ENCODE measurements around the gene PLAU.

Gene PLAU

DNA sequence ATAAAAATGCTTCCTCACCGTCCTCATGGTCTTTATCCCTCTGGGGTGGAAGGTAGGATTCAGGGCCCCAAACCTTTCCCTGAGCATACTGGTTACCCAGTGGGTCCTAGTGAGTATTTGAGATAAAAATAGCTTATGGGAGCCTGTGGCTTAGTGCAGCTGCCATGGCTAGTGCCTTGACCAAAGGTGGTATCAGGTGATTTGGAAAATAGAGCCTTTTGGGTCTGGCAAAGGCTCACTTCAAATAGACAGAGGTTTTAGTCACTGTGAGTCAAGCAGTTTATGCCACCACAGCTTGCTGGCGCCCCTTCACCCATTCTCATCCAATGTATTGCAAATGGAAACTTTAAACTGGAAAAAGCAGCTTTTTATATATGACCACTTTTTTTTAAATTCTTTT lies 30.4 kb downstream of the PLAU start:
- Histone ChIP-seq H3K4me1 (ENCODE audit: control insufficient read depth, insufficient read depth, low read length) (peaks cover 13% of the 10 kb centered on the region), H3K27me3 (ENCODE audit: control insufficient read depth in 1 of 2, insufficient read depth in 2 of 2, low read length in 2 of 2) (no peaks in the 10 kb centered on the region), H3K9ac (ENCODE audit: low read length in 2 of 2) (peak overlapping the region; percentile 41 to 71), H3K9me3 (ENCODE audit: control insufficient read depth in 2 of 2, low read length in 2 of 2) (no peaks in the 10 kb centered on the region), H3K36me3 (ENCODE audit: control insufficient read depth in 2 of 2, insufficient read depth in 2 of 2, low read length in 2 of 2) (no peaks in the 10 kb centered on the region), H3K27ac (ENCODE audit: low read length) (no peak overlapping the region), H3K4me3 (ENCODE audit: low read length in 2 of 2) (no peak overlapping the region)

DNA sequence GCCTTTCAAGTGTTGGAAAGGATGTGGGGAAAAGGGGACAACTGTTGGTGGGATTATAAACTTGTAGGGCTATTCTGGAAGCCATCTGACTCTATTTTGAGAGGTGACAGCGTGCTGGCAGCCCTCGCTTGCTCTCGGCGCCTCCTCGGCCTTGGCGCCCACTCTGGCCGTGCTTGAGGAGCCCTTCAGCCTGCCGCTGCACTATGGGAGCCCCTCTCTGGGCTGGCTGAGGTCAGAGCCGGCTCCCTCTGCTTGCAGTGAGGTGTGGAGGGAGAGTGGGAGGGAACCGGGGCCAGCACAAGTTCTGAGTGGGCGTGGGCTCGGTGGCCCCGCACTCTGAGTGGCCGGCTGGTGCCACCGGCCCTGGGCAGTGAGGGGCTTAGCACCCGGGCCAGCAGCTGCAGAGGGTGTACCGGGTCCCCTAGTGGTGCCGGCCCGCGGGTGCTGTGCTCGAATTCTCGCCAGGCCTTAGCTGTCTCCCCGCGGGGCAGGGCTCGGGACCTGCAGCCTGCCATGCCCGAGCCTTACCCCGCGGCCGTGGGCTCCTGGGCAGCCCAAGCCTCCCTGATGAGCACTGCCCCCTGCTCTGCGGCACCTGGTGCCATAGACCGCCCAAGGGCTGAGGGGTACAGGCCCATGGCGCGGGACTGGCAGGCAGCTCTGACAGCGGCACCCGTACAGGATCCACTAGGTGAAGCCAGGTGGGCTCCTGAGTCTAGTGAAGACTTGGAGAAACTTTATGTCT lies 33.6 kb downstream of the PLAU start:
- Histone ChIP-seq H3K27me3 (ENCODE audit: control insufficient read depth in 1 of 2, insufficient read depth in 2 of 2, low read length in 2 of 2) (no peaks in the 10 kb centered on the region), H3K9me3 (ENCODE audit: control insufficient read depth in 2 of 2, low read length in 2 of 2) (no peaks in the 10 kb centered on the region), H3K4me3 (ENCODE audit: low read length in 2 of 2) (no peak overlapping the region), H3K4me1 (ENCODE audit: control insufficient read depth, insufficient read depth, low read length) (peaks cover 11% of the 10 kb centered on the region), H3K9ac (ENCODE audit: low read length in 2 of 2) (no peak overlapping the region), H3K27ac (ENCODE audit: low read length) (no peak overlapping the region), H3K36me3 (ENCODE audit: control insufficient read depth in 2 of 2, insufficient read depth in 2 of 2, low read length in 2 of 2) (no peaks in the 10 kb centered on the region)

- Histone ChIP-seq H3K9ac (ENCODE audit: low read length in 2 of 2) (no peak overlapping the region), H3K4me3 (ENCODE audit: low read length in 2 of 2) (no peak overlapping the region), H3K4me1 (ENCODE audit: control insufficient read depth, insufficient read depth, low read length) (no peaks in the 10 kb centered on the region), H3K27me3 (ENCODE audit: control insufficient read depth in 1 of 2, insufficient read depth in 2 of 2, low read length in 2 of 2) (no peaks in the 10 kb centered on the region), H3K36me3 (ENCODE audit: control insufficient read depth in 2 of 2, insufficient read depth in 2 of 2, low read length in 2 of 2) (no peaks in the 10 kb centered on the region), H3K9me3 (ENCODE audit: control insufficient read depth in 2 of 2, low read length in 2 of 2) (no peaks in the 10 kb centered on the region), H3K27ac (ENCODE audit: low read length) (no peak overlapping the region)
These were observed 35.6 kb downstream of the PLAU start for GRCh38 chr10:73946253-73947145.

- Histone ChIP-seq H3K9ac (ENCODE audit: low read length in 2 of 2) (no peak overlapping the region), H3K27me3 (ENCODE audit: control insufficient read depth in 1 of 2, insufficient read depth in 2 of 2, low read length in 2 of 2) (no peaks in the 10 kb centered on the region), H3K4me3 (ENCODE audit: low read length in 2 of 2) (no peak overlapping the region), H3K27ac (ENCODE audit: low read length) (no peak overlapping the region), H3K9me3 (ENCODE audit: control insufficient read depth in 2 of 2, low read length in 2 of 2) (no peaks in the 10 kb centered on the region), H3K36me3 (ENCODE audit: control insufficient read depth in 2 of 2, insufficient read depth in 2 of 2, low read length in 2 of 2) (no peaks in the 10 kb centered on the region), H3K4me1 (ENCODE audit: control insufficient read depth, insufficient read depth, low read length) (no peaks in the 10 kb centered on the region)
These were observed 38.2 kb downstream of the PLAU start for GRCh38 chr10:73948947-73949633.

GRCh38 chr10:73950155-73950948 lies 39.4 kb downstream of the PLAU start:
- no peak overlapping the region for H3K9ac ChIP-seq (ENCODE audit: low read length in 2 of 2)
- no peak overlapping the region for H3K27ac ChIP-seq (ENCODE audit: low read length)
- no peaks in the 10 kb centered on the region for H3K27me3 ChIP-seq (ENCODE audit: control insufficient read depth in 1 of 2, insufficient read depth in 2 of 2, low read length in 2 of 2)
- H3K9me3 ChIP-seq (ENCODE audit: control insufficient read depth in 2 of 2, low read length in 2 of 2) = no peaks in the 10 kb centered on the region
- no peaks in the 10 kb centered on the region for H3K4me1 ChIP-seq (ENCODE audit: control insufficient read depth, insufficient read depth, low read length)
- no peak overlapping the region for H3K4me3 ChIP-seq (ENCODE audit: low read length in 2 of 2)
- no peaks in the 10 kb centered on the region for H3K36me3 ChIP-seq (ENCODE audit: control insufficient read depth in 2 of 2, insufficient read depth in 2 of 2, low read length in 2 of 2)

- H3K9me3 ChIP-seq (ENCODE audit: control insufficient read depth in 2 of 2, low read length in 2 of 2) = no peaks in the 10 kb centered on the region
- H3K4me1 ChIP-seq (ENCODE audit: control insufficient read depth, insufficient read depth, low read length) = peaks cover 14% of the 10 kb centered on the region
- no peak overlapping the region for H3K27ac ChIP-seq (ENCODE audit: low read length)
- no peaks in the 10 kb centered on the region for H3K36me3 ChIP-seq (ENCODE audit: control insufficient read depth in 2 of 2, insufficient read depth in 2 of 2, low read length in 2 of 2)
- no peak overlapping the region for H3K9ac ChIP-seq (ENCODE audit: low read length in 2 of 2)
- H3K4me3 ChIP-seq (ENCODE audit: low read length in 2 of 2) = no peak overlapping the region
- no peaks in the 10 kb centered on the region for H3K27me3 ChIP-seq (ENCODE audit: control insufficient read depth in 1 of 2, insufficient read depth in 2 of 2, low read length in 2 of 2)
These were observed 42.7 kb downstream of the PLAU start for GRCh38 chr10:73953665-73954064.

GRCh38 chr10:73954737-73955136 lies 43.8 kb downstream of the PLAU start:
- peaks cover 14% of the 10 kb centered on the region for H3K4me1 ChIP-seq (ENCODE audit: control insufficient read depth, insufficient read depth, low read length)

GRCh38 chr10:73955719-73956118 lies 44.8 kb downstream of the PLAU start:
- Histone ChIP-seq H3K9ac (ENCODE audit: low read length in 2 of 2) (no peak overlapping the region), H3K9me3 (ENCODE audit: control insufficient read depth in 2 of 2, low read length in 2 of 2) (no peaks in the 10 kb centered on the region), H3K27ac (ENCODE audit: low read length) (no peak overlapping the region), H3K36me3 (ENCODE audit: control insufficient read depth in 2 of 2, insufficient read depth in 2 of 2, low read length in 2 of 2) (no peaks in the 10 kb centered on the region), H3K4me3 (ENCODE audit: low read length in 2 of 2) (no peak overlapping the region), H3K4me1 (ENCODE audit: control insufficient read depth, insufficient read depth, low read length) (peaks cover 17% of the 10 kb centered on the region), H3K27me3 (ENCODE audit: control insufficient read depth in 1 of 2, insufficient read depth in 2 of 2, low read length in 2 of 2) (no peaks in the 10 kb centered on the region)

More at GRCh38 chr10:73954737-73955136, 43.8 kb downstream of the PLAU start:
- Histone ChIP-seq H3K36me3 (ENCODE audit: control insufficient read depth in 2 of 2, insufficient read depth in 2 of 2, low read length in 2 of 2) (no peaks in the 10 kb centered on the region), H3K9me3 (ENCODE audit: control insufficient read depth in 2 of 2, low read length in 2 of 2) (no peaks in the 10 kb centered on the region), H3K4me3 (ENCODE audit: low read length in 2 of 2) (no peak overlapping the region), H3K27me3 (ENCODE audit: control insufficient read depth in 1 of 2, insufficient read depth in 2 of 2, low read length in 2 of 2) (no peaks in the 10 kb centered on the region), H3K9ac (ENCODE audit: low read length in 2 of 2) (no peak overlapping the region), H3K27ac (ENCODE audit: low read length) (no peak overlapping the region)

DNA sequence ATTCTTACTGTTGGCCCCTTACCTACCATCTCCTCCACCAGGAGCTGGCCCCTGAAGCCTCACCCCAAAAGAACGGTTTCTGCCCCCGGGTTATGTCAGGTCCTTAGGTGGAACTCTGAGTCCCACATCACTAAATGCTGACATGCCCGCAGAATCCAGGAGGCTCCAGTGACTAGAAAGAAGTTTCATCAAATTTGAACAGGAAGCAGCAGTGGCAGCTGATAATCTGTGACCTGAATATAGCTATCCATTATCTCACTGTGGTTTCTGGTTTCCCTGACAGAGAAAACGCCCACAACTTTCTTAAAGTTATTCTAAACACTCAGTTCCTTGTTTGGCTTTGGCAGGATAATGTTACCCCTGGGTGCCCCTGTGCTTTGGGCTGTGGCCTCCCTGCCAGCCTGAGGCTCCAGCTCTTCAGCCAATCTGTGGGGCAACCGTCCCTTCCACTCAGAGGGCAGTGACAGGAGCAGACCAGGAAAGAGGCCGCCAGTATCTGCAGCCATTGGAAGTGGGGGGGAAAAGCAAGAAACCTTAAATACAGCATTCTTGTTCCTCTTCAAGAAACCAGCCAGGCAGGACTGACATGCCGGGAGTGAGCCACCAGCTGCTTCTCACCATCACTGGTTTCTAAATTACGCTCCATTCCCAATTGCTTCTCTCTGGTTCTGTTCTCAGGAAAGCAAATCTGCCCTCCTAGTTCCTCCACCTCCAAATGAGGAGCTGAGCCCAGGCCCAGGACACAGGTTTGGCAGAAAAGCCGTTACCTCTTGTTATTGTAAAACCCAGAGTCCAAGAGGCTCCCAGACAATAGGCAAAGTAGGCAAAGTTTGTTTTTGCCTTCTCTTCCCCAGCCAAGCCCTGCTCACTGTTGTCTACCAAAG lies 45.8 kb downstream of the PLAU start:
- H3K9ac ChIP-seq (ENCODE audit: low read length in 2 of 2) = peak overlapping the region in 1 of 2 donors; percentile 29
- H3K4me1 ChIP-seq (ENCODE audit: control insufficient read depth, insufficient read depth, low read length) = peaks cover 17% of the 10 kb centered on the region
- H3K27ac ChIP-seq (ENCODE audit: low read length) = peak overlapping the region; percentile 73
- no peaks in the 10 kb centered on the region for H3K9me3 ChIP-seq (ENCODE audit: control insufficient read depth in 2 of 2, low read length in 2 of 2)
- H3K36me3 ChIP-seq (ENCODE audit: control insufficient read depth in 2 of 2, insufficient read depth in 2 of 2, low read length in 2 of 2) = no peaks in the 10 kb centered on the region
- no peaks in the 10 kb centered on the region for H3K27me3 ChIP-seq (ENCODE audit: control insufficient read depth in 1 of 2, insufficient read depth in 2 of 2, low read length in 2 of 2)
- peak overlapping the region in 1 of 2 donors; percentile 29 for H3K4me3 ChIP-seq (ENCODE audit: low read length in 2 of 2)
